Lower lobe of right lung (tissue), 2 donors: ENCODE results near the gene SMIM13. TPM values are rescaled to one million over a fixed set of nuclear protein-coding genes. Genes with fewer than 3 reads are reported as not detected.

Experiments used
- ATAC-seq, 2 donors: fragments of 200-7000 bp; cut with Tn5 transposase; one replicate each; pipeline ENCODE4 v1.9.1; 2020 to 2022; ENCODE audit warnings: mild to moderate bottlenecking in 2 of 2, moderate library complexity in 2 of 2
- DNase-seq: peaks from one replicate; pipeline ENCODE4 v3.0.0-alpha.2; 2020
- H3K27ac ChIP-seq: fragments of 200-600 bp; one replicate; pipeline ENCODE4 v1.8.0; 2022
- H3K27me3 ChIP-seq: fragments of 200-600 bp; one replicate; pipeline ENCODE4 v1.8.0; 2022; ENCODE audit warnings: low read depth
- H3K36me3 ChIP-seq: fragments of 200-600 bp; one replicate; pipeline ENCODE4 v1.8.0; 2022; ENCODE audit warnings: mild to moderate bottlenecking
- H3K4me1 ChIP-seq: fragments of 200-600 bp; one replicate; pipeline ENCODE4 v1.8.0; 2022
- H3K4me3 ChIP-seq: fragments of 200-600 bp; one replicate; pipeline ENCODE4 v1.8.0; 2022; ENCODE audit warnings: mild to moderate bottlenecking
- H3K9me3 ChIP-seq: fragments of 200-600 bp; one replicate; pipeline ENCODE4 v1.8.0; 2022
- intact Hi-C: fragments of 100-400 bp; cut with DNase I; formaldehyde crosslinking; loops from one replicate; pipeline ENCODE4 v1.11.0; 2022
- total RNA-seq: library from RNA; stranded (reverse); fragmentation: NEBNext Ultra II Directional; extraction: Animal tissue kit (Norgen Biotek cat#: 25700); gene quantifications from one replicate; pipeline ENCODE4 v1.2.1, GENCODE V29; 2021
- TF ChIP-seq, protein P1 (sequence below): fragments of 200-600 bp; IDR thresholded peaks from one replicate; pipeline ENCODE4 v1.8.0; 2022; ENCODE audit warnings: antibody characterized with exemption, mild to moderate bottlenecking
- donor health status: DM: no; HTN: yes; CAD: no; lungs with severe emphysema.

SMIM13 gene
- total RNA-seq, 1 donor from 2014 or later: 7.9 TPM

DNA sequence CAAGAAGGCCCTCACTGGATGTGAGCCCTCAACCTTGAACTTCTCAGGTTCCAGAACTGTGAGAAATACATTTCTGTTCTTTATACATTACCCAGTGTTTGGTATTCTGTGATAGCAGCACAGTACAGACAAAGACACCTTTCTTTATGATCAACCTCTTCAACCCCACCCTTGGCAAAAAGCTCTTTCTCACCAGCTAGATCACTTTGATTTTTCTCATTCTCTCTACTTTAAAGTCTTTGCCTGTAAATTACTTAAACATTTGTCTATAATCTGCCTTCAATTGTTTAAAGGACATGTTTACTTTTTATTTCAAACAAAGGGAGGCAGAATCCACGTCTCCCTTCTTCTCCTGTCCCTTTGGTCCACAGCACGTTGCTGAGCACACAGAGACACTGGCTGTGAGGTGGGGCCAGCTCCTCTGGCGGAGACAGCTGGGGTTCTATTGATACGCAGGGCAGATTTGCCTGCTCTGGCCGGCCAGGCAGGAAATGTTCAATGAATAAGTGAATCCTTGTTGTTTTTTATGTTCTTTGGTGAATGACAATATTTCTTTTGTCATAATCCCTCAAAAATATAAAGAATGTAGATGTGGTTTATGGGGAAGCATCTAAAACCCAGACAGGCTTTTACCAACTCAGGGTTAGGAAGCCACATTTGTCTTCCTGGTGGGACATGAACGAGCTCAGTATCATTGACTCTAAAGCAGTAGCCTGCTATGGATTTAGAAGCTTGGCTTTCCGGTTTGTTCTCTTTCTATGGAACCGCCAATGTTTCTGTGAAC is 86.0 kb downstream of the SMIM13 start:
- peak in 1 of 2 donors; percentile 19 for ATAC-seq
- no peaks in the 10 kb centered on the region for H3K4me1 ChIP-seq
- no peaks in the 10 kb centered on the region for H3K9me3 ChIP-seq
- TF ChIP-seq, protein P1, sequence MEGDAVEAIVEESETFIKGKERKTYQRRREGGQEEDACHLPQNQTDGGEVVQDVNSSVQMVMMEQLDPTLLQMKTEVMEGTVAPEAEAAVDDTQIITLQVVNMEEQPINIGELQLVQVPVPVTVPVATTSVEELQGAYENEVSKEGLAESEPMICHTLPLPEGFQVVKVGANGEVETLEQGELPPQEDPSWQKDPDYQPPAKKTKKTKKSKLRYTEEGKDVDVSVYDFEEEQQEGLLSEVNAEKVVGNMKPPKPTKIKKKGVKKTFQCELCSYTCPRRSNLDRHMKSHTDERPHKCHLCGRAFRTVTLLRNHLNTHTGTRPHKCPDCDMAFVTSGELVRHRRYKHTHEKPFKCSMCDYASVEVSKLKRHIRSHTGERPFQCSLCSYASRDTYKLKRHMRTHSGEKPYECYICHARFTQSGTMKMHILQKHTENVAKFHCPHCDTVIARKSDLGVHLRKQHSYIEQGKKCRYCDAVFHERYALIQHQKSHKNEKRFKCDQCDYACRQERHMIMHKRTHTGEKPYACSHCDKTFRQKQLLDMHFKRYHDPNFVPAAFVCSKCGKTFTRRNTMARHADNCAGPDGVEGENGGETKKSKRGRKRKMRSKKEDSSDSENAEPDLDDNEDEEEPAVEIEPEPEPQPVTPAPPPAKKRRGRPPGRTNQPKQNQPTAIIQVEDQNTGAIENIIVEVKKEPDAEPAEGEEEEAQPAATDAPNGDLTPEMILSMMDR: no peak
- intact Hi-C loops: no loop called here
- peaks cover 19% of the 10 kb centered on the region for H3K36me3 ChIP-seq
- no peak for DNase-seq
- no peak overlapping the region for H3K4me3 ChIP-seq
- no peaks in the 10 kb centered on the region for H3K27me3 ChIP-seq
- no peak overlapping the region for H3K27ac ChIP-seq

DNA sequence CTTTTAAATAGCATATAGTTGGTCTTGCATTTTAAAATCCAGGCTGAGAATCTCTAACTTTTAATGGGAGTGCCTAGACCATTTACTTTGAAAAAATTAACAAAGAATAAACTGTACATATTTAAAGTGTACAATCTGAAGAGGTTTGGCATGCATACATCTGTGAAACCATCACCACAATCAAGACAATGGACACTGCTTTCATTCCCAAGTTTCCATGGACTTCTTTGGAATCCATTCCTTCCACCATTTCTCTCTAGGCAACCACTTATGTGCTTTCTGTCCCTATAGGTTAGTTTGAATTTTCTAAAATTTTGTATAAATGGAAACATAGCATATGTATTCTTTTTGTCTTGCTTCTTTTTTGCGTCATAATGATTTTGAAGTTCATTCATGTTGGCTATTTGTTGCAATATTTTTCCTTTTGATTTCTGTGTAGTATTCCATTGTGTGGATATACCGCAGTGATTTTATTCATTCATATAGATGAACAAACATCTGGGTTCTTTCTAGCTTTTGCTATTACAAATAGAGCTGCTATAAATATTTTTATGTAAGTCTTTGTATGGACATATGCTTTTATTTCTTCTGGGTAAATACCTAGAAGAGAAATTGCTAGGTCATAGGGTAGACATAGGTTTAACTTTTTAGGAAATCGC is 88.0 kb downstream of the SMIM13 start:
- Histone ChIP-seq H3K4me3 (no peak overlapping the region), H3K9me3 (no peaks in the 10 kb centered on the region), H3K36me3 (peaks cover 39% of the 10 kb centered on the region), H3K4me1 (no peaks in the 10 kb centered on the region), H3K27me3 (no peaks in the 10 kb centered on the region), H3K27ac (no peak overlapping the region)
- ATAC-seq (peak in 1 of 2 donors; percentile 1), DNase-seq (no peak)
- TF ChIP-seq, protein P1: no peak
- intact Hi-C loops: no loop called here

DNA sequence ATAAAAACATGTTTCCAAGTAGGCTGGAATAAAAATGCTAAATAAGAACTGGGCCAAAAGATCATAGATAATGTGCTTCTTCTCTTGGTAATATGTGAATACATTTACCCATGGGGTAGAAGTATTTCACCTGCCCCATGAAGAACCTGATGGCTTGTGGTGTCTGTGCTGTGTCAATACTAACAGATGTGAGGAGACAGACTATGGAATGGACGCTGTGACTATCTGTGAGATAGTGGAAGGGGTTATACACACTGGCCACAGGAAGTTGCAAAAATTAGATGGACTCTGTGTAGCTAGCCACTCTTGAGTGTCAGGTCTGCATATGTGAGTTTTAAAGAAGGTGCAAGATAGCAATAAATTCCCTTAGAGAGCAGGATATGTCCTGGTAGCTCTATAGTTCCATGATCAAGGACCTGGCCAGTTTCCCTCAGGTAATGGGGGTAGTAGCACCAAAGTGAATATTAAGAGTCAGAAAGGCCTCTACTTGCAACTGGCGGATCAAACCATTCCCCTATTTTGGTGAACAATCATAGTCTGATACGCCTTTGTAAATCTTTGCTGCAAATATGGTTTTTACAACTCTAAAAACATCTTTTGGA is 90.2 kb downstream of the SMIM13 start:
- Histone ChIP-seq H3K9me3 (no peaks in the 10 kb centered on the region), H3K4me1 (no peaks in the 10 kb centered on the region), H3K36me3 (peaks cover 62% of the 10 kb centered on the region), H3K27ac (no peak overlapping the region), H3K4me3 (no peak overlapping the region), H3K27me3 (no peaks in the 10 kb centered on the region)
- DNase-seq: no peak
- ATAC-seq: peak in 1 of 2 donors; percentile 2
- TF ChIP-seq, protein P1: no peak
- intact Hi-C loops: no loop called here

DNA sequence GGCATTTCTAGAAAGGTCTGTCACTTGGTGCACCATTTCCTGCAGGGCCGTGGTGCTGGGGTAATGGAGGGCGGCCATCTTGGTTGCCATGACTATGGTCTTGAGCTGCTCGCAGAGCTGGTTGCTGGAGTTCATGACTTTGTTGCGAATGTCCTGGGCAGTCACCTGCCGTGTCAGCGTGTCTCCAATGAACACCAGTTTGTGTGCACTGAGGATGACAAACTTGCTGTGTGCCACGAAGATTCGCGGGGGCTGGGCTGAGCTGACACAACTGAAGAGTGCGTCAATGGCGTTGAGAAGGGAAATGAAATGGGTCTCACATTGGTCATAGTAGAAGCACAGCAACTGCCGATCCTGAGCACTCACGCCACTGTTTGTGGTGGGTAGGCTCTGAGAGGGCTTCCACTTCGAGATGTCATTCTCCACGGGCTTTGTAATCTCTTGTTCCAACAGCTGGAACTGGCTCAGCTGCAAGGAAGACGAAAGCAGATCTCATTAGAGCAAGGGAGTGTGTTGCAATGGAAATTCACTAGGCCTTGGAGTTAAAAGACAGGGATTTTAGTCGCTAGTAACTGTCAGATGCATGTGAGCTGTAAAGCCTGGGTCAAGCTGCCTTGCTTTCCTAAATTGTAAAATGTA is 91.7 kb downstream of the SMIM13 start:
- peaks cover 76% of the 10 kb centered on the region for H3K36me3 ChIP-seq
- no peak overlapping the region for H3K27ac ChIP-seq
- intact Hi-C loops: no loop called here
- ATAC-seq (peak; percentile 3 to 8), DNase-seq (no peak)
- TF ChIP-seq, protein P1: no peak
- no peak overlapping the region for H3K4me3 ChIP-seq
- H3K4me1 ChIP-seq: no peaks in the 10 kb centered on the region
- H3K27me3 ChIP-seq: no peaks in the 10 kb centered on the region
- no peaks in the 10 kb centered on the region for H3K9me3 ChIP-seq

DNA sequence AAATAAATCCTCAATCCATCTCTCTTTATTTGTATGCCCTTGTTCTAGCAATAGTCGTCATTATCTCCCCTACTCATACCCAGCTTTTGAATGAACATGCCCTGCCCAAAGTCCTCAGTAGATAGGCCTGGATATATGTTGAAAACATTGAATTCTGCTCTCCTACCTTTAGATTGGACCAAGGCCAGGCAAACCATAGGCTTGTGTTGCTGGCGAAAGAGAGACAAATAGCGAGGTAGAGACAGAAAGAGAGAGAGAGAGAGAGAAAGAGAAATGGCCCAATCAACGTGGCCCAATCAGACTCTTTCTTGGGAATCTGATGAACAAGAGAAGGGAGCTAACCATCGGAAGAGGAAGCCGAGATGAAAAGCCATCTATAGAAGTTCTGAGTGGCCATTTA is 93.7 kb downstream of the SMIM13 start:
- TF ChIP-seq, protein P1: no peak
- intact Hi-C loops: no loop called here
- peaks cover 96% of the 10 kb centered on the region for H3K36me3 ChIP-seq

More for the DNA sequence above, 93.7 kb downstream of the SMIM13 start:
- no peak for ATAC-seq
- Histone ChIP-seq H3K9me3 (no peaks in the 10 kb centered on the region), H3K27ac (no peak overlapping the region), H3K4me1 (no peaks in the 10 kb centered on the region), H3K27me3 (no peaks in the 10 kb centered on the region), H3K4me3 (no peak overlapping the region)
- no peak for DNase-seq

Other genes starting within 250 kb of the SMIM13 start
- not detected for gene GCM2, start 211.8 kb upstream of the SMIM13 start, total RNA-seq
- gene SYCP2L, start 206.8 kb upstream of the SMIM13 start, total RNA-seq: 1.0 TPM
- 0.21 TPM for gene ELOVL2, start 49.5 kb upstream of the SMIM13 start, total RNA-seq
- gene ERVFRD-1, start 17.9 kb downstream of the SMIM13 start, total RNA-seq: 0.65 TPM
- gene NEDD9, start 138.8 kb downstream of the SMIM13 start, total RNA-seq: 127 TPM